Suprapubic skin (tissue), 4 donors: ENCODE results near the gene TMOD1.

Experiments used
- EP300 ChIP-seq: sonication (generic); formaldehyde crosslinking; IDR thresholded peaks from one replicate; pipeline ENCODE4 v1.6.1; 2017; ENCODE audit warnings: antibody characterized with exemption
- POLR2AphosphoS5 ChIP-seq, 3 donors: sonication (generic); formaldehyde crosslinking; IDR thresholded peaks; one replicate each; pipeline ENCODE4 v1.6.1; 2017; ENCODE audit warnings: antibody characterized with exemption in 3 of 3
- TF ChIP-seq, protein P1 (sequence below), 2 donors: fragments of 200-600 bp in 1 of 2; fragments of 450-650 bp in 1 of 2; sonication (generic) in 1 of 2; IDR thresholded peaks; one replicate each; pipeline ENCODE4 v1.5.1; 2016 to 2019; ENCODE audit warnings: antibody characterized with exemption in 2 of 2, mild to moderate bottlenecking in 1 of 2, moderate library complexity in 1 of 2

DNA sequence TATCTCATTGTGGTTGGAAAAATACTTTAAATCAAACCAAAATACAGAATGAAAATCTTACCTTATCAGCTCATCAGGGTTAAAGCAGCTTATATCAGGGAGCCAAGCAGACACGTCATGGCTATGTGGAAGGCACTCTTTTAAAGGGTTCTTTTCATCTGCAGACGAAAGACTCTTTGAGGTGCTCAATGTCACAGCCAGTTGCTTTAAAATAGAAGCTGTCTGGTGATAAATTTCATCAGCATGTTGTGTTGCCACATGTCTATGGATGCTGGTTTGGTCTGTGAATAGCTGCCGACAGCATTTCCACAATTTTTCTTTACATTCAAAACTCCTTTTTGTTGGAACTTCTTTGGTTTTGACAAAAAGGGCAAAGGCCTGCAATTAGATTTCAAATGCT is 124.2 kb downstream of the TMOD1 start:
- TF ChIP-seq, protein P1, sequence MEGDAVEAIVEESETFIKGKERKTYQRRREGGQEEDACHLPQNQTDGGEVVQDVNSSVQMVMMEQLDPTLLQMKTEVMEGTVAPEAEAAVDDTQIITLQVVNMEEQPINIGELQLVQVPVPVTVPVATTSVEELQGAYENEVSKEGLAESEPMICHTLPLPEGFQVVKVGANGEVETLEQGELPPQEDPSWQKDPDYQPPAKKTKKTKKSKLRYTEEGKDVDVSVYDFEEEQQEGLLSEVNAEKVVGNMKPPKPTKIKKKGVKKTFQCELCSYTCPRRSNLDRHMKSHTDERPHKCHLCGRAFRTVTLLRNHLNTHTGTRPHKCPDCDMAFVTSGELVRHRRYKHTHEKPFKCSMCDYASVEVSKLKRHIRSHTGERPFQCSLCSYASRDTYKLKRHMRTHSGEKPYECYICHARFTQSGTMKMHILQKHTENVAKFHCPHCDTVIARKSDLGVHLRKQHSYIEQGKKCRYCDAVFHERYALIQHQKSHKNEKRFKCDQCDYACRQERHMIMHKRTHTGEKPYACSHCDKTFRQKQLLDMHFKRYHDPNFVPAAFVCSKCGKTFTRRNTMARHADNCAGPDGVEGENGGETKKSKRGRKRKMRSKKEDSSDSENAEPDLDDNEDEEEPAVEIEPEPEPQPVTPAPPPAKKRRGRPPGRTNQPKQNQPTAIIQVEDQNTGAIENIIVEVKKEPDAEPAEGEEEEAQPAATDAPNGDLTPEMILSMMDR (IDR thresholded peaks at IDR 0.05), result no peak
- TF ChIP-seq EP300 (no peak), POLR2AphosphoS5 (IDR thresholded peaks at IDR 0.05) (no peak)
